ENCODE data around the gene N4BP2.

Gene N4BP2

GRCh38 chr4:40199999-40200874 lies 143.6 kb downstream of the N4BP2 start:
- no peaks in the 10 kb centered on the region for H3K4me1 ChIP-seq (ENCODE audit: control insufficient read depth, insufficient read depth, low read length)
- TF ChIP-seq, protein P1, sequence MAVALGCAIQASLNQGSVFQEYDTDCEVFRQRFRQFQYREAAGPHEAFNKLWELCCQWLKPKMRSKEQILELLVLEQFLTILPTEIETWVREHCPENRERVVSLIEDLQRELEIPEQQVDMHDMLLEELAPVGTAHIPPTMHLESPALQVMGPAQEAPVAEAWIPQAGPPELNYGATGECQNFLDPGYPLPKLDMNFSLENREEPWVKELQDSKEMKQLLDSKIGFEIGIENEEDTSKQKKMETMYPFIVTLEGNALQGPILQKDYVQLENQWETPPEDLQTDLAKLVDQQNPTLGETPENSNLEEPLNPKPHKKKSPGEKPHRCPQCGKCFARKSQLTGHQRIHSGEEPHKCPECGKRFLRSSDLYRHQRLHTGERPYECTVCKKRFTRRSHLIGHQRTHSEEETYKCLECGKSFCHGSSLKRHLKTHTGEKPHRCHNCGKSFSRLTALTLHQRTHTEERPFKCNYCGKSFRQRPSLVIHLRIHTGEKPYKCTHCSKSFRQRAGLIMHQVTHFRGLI (tag by site-specific recombination; IDR thresholded peaks at IDR 0.05), result no peak
- TF ChIP-seq ZNF202 (tag by site-specific recombination; IDR thresholded peaks at IDR 0.05; ENCODE audit: borderline replicate concordance), result no peak
- TF ChIP-seq ZBTB20 (tag by site-specific recombination; IDR thresholded peaks at IDR 0.05), result peak; percentile 56
- TF ChIP-seq ZNF558 (tag by site-specific recombination; IDR thresholded peaks at IDR 0.05), result no peak
- H3K4me3 ChIP-seq (ENCODE audit: low read depth, low read length), result no peak overlapping the region
- ChIA-PET POLR2A (no interaction called here), CTCF (no interaction called here)
- H3K36me3 ChIP-seq (ENCODE audit: control insufficient read depth in 2 of 2, insufficient read depth in 1 of 2, low read length in 2 of 2), result no peaks in the 10 kb centered on the region
- no peak overlapping the region for H3K27ac ChIP-seq (ENCODE audit: extremely low read depth, low read depth, low read length)
- no peaks in the 10 kb centered on the region for H3K9me3 ChIP-seq (ENCODE audit: control insufficient read depth, insufficient read depth, low read depth, low read length)

DNA sequence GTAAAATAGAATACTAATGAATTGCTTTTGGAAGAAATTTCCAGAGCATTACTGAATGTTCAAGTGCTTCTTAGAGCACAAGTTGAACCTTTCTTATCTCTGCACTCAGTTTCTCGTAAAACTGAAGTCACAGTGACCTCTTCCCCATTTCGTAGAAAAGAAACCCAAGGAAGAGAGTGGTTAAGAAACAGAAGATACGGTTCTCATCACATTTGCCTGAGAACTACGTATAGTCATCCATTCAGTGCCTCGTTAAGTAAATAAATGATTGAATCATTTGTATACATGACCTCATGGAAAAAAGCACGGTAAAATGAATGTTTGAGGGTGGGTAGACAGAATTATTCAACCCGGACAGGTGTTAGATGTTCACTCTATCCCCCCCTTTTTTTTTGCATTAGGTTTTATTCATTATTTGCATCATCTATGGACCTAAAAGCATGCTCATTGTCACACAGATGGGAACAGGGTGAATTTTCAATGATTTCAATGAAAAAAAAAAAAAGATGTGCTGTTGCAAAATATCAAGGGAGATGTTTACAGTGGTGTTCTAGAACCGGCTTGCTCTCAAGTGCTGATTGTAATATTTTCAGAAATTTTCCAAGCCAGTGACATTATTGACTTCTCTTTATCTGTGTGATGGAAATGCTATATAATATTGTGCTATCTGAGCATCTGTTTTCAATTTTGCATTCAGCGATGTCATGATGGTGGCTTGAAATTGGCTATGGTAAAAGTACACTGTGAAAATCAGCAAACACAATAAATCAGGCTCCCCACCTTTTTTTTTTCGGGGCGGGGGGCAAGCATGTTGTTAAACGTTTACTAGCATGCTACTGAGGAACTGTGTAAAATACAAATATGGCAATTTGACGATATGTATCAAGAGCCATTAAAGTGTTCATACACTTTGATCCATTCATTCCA lies 144.5 kb downstream of the N4BP2 start:
- no peak overlapping the region for H3K27ac ChIP-seq (ENCODE audit: extremely low read depth, low read depth, low read length)
- no peaks in the 10 kb centered on the region for H3K36me3 ChIP-seq (ENCODE audit: control insufficient read depth in 2 of 2, insufficient read depth in 1 of 2, low read length in 2 of 2)
- POLR2A ChIA-PET, result no interaction called here
- CTCF ChIA-PET, result no interaction called here
- H3K4me3 ChIP-seq (ENCODE audit: low read depth, low read length), result no peak overlapping the region
- no peaks in the 10 kb centered on the region for H3K9me3 ChIP-seq (ENCODE audit: control insufficient read depth, insufficient read depth, low read depth, low read length)
- no peaks in the 10 kb centered on the region for H3K4me1 ChIP-seq (ENCODE audit: control insufficient read depth, insufficient read depth, low read length)
- peak; percentile 68; the same call in 1 of the 2 replicates for TF ChIP-seq ATF2 (tag by site-specific recombination; IDR thresholded peaks at IDR 0.05; ENCODE audit: low read depth)
- TF ChIP-seq OVOL3 (tag by site-specific recombination; IDR thresholded peaks at IDR 0.05), result 0 out of 2 replicates have a peak, but pooled peaks have one; percentile 12
- TF ChIP-seq MEIS1 (CRISPR knock-in tag; IDR thresholded peaks at IDR 0.05; ENCODE audit: borderline replicate concordance), result no peak
- 0 out of 2 replicates have a peak, but pooled peaks have one; percentile 37 for TF ChIP-seq ZEB2 (tag by site-specific recombination; IDR thresholded peaks at IDR 0.05)
- TF ChIP-seq ZNF629 (tag by site-specific recombination; IDR thresholded peaks at IDR 0.05), result peak; percentile 84
- peak; percentile 22; the same call in 1 of the 2 replicates for TF ChIP-seq ZNF335 (tag by site-specific recombination; conservative IDR thresholded peaks at IDR 0.05)
- TF ChIP-seq, protein P2, sequence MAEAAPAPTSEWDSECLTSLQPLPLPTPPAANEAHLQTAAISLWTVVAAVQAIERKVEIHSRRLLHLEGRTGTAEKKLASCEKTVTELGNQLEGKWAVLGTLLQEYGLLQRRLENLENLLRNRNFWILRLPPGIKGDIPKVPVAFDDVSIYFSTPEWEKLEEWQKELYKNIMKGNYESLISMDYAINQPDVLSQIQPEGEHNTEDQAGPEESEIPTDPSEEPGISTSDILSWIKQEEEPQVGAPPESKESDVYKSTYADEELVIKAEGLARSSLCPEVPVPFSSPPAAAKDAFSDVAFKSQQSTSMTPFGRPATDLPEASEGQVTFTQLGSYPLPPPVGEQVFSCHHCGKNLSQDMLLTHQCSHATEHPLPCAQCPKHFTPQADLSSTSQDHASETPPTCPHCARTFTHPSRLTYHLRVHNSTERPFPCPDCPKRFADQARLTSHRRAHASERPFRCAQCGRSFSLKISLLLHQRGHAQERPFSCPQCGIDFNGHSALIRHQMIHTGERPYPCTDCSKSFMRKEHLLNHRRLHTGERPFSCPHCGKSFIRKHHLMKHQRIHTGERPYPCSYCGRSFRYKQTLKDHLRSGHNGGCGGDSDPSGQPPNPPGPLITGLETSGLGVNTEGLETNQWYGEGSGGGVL (tag by site-specific recombination; IDR thresholded peaks at IDR 0.05), result peak; percentile 67
- TF ChIP-seq ZNF830 (tag by site-specific recombination; IDR thresholded peaks at IDR 0.05; ENCODE audit: low read depth), result no peak
- TF ChIP-seq ZNF2 (tag by site-specific recombination; IDR thresholded peaks at IDR 0.05), result no peak
- TF ChIP-seq ZNF341 (tag by site-specific recombination; IDR thresholded peaks at IDR 0.05; ENCODE audit: low read depth), result 0 out of 2 replicates have a peak, but pooled peaks have one; percentile 30
- TF ChIP-seq PRDM10 (tag by site-specific recombination; IDR thresholded peaks at IDR 0.05), result peak; percentile 52; the same call in 1 of the 2 replicates
- no peak for TF ChIP-seq ZNF623 (tag by site-specific recombination; IDR thresholded peaks at IDR 0.05)
- TF ChIP-seq PRDM6 (tag by site-specific recombination; IDR thresholded peaks at IDR 0.05), result peak; percentile 26; the same call in 1 of the 2 replicates
- TF ChIP-seq RBAK (tag by site-specific recombination; IDR thresholded peaks at IDR 0.05), result no peak
- peak; percentile 75 for TF ChIP-seq ZBTB21 (tag by site-specific recombination; IDR thresholded peaks at IDR 0.05)

All from HEK293 (cell line).